Measurements from ENCODE around the gene THBS2.

The THBS2 gene

DNA sequence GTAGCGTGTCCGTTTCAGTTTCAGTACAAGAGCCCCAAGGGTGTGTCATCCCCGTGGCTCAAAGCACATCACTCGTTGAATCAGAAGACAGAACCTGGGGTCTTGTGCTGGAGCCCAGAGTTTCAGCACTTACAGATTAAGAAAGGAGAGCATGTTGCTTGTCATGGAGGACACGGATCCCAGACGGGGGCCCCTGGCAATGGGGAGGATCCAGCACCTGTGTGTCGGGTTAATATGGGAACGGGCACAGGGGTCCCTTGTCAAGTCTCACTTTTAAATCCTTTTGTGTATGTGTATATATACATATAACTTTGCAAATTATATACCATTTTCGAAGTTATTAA lies 23.4 kb downstream of the THBS2 start:
- DNase-seq (ENCODE audit: low read depth), result no peak
- in situ Hi-C loops (cut with HindIII; ENCODE audit: low sequenced_read_pairs), result no loop called here
- peak overlapping the region; percentile 7 for H3K4me3 ChIP-seq (ENCODE audit: low read depth, low read length)
- TF ChIP-seq, protein P1, sequence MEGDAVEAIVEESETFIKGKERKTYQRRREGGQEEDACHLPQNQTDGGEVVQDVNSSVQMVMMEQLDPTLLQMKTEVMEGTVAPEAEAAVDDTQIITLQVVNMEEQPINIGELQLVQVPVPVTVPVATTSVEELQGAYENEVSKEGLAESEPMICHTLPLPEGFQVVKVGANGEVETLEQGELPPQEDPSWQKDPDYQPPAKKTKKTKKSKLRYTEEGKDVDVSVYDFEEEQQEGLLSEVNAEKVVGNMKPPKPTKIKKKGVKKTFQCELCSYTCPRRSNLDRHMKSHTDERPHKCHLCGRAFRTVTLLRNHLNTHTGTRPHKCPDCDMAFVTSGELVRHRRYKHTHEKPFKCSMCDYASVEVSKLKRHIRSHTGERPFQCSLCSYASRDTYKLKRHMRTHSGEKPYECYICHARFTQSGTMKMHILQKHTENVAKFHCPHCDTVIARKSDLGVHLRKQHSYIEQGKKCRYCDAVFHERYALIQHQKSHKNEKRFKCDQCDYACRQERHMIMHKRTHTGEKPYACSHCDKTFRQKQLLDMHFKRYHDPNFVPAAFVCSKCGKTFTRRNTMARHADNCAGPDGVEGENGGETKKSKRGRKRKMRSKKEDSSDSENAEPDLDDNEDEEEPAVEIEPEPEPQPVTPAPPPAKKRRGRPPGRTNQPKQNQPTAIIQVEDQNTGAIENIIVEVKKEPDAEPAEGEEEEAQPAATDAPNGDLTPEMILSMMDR (IDR thresholded peaks at IDR 0.05; ENCODE audit: low read depth, low read length, missing control alignments), result no peak

DNA sequence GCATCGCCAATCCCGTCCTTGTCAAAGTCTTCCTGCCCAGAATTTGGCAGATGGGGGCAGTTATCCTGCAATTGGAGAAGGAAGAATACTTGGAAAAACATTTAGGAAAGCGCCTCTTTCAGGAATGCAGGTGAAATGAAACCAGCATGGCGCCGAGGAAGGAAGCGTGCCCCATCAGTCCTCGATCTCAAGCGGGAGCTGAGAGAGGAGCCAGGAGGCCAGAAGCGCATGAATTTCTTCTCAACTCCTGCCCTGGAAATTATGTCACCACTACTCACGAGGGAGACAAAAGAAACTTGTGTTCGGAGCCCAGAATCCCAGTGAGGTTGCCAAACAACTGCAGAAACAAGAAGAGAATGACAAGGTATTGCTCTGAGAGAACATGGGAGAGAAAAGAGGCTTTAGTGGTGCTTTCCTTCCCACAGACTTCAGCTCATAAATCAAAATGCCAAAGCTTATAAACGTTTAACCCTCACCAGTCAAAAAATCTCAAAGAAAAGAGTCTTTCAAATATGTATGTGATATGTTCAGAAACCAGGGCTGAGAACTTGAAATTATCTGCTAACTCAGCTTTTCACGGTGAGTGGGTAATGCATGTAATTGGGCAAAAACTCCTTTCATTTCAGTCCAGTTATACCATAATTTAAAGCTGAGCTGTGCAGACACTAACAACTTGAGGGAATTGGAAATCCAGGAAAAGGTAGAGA lies 23.9 kb downstream of the THBS2 start:
- in situ Hi-C loops (cut with HindIII; ENCODE audit: low sequenced_read_pairs), result no loop called here
- DNase-seq (ENCODE audit: low read depth), result peak; percentile 31
- H3K4me3 ChIP-seq (ENCODE audit: low read depth, low read length), result peak overlapping the region; percentile 7
- TF ChIP-seq, protein P1 (IDR thresholded peaks at IDR 0.05; ENCODE audit: low read depth, low read length, missing control alignments), result no peak

DNA sequence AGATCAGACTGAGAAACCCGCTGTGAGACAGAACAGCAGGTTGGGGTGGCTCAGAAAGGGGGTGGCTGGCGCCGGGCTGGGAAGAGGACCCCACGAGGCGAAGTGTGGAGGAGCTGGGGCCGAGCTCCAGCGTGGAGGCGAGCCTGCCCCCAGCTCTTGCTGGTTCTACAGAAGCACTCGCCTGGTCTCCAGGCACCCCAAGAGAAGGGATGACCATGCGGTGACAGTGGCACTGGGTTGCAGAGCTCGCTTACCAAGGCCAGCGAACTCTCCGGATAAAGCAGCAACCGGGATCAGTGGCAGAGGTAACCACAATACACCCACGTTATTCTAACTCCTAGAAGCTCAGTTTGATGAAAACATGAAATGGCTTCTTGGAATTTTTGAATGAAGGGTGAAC lies 26.5 kb downstream of the THBS2 start:
- in situ Hi-C loops (cut with HindIII; ENCODE audit: low sequenced_read_pairs), result no loop called here
- no peak overlapping the region for H3K4me3 ChIP-seq (ENCODE audit: low read depth, low read length)
- DNase-seq (ENCODE audit: low read depth), result no peak
- TF ChIP-seq, protein P1 (IDR thresholded peaks at IDR 0.05; ENCODE audit: low read depth, low read length, missing control alignments), result no peak

DNA sequence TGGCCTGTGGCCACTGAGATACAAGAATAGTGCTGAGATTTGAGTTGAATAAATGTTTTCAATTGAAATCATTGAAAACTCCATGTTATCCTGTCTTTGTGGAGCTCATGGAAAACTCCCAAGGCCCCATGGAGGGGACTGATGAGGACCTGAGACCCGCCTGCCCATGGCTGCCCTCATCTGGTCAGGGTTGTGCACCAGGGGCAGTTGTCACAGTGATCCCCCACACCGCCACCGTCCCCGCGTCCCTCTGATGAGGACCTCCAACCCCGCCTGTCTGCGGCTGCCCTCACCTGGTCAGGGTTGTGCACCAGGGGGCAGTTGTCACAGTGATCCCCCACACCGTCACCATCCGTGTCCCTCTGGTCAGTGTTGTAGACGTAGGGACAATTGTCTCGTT lies 27.8 kb downstream of the THBS2 start:
- DNase-seq (ENCODE audit: low read depth), result no peak
- in situ Hi-C loops (cut with HindIII; ENCODE audit: low sequenced_read_pairs), result no loop called here
- H3K4me3 ChIP-seq (ENCODE audit: low read depth, low read length), result no peak overlapping the region
- TF ChIP-seq, protein P1 (IDR thresholded peaks at IDR 0.05; ENCODE audit: low read depth, low read length, missing control alignments), result no peak

DNA sequence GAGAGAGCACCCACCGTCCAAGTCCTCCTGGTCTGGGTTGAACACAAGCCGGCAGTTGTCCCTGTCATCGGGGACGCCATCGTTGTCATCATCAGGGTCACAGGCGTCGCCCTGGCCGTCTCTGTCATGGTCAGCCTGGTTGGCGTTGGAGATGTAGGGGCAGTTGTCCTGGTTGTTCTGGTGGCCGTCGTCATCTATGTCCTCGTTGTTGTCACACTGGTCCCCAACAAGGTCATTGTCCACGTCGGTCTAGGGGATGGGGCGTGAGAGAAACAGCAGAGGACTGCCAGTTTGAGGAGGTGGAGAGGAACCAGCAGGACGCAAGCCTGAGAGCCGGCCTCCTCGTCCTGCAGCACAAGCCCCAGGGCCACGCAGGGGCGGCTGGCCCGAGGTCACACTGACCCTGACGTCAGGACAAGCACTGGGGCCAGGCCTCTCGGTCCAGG lies 28.5 kb downstream of the THBS2 start:
- no peak for DNase-seq (ENCODE audit: low read depth)
- no peak overlapping the region for H3K4me3 ChIP-seq (ENCODE audit: low read depth, low read length)
- TF ChIP-seq, protein P1 (IDR thresholded peaks at IDR 0.05; ENCODE audit: low read depth, low read length, missing control alignments), result no peak
- in situ Hi-C loops (cut with HindIII; ENCODE audit: low sequenced_read_pairs), result no loop called here

DNA sequence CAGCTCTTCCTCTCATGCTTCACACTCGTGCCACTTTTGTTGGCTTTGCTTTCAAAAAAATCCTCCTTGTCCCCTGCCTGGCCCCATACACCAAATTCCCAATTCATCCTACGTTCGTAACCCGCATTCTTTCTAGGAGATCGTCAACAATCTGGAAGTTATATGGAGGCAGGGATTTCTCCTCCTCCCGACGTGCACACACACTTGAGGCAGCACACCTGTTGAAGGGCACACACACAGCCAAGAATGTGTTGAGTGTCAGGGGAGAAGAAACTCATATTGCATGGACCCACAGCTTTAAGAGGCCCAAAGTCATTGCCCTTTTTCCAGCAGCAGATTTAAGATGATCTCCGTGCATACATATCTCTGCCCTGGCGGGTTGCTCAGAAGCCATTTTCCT lies 28.9 kb downstream of the THBS2 start:
- no peak overlapping the region for H3K4me3 ChIP-seq (ENCODE audit: low read depth, low read length)
- in situ Hi-C loops (cut with HindIII; ENCODE audit: low sequenced_read_pairs), result no loop called here
- DNase-seq (ENCODE audit: low read depth), result no peak
- TF ChIP-seq, protein P1 (IDR thresholded peaks at IDR 0.05; ENCODE audit: low read depth, low read length, missing control alignments), result no peak

Measured in astrocyte of the cerebellum (primary cell).